Mesothelial cell of epicardium (in vitro differentiated cells): ENCODE data around the gene PSTPIP2. TPM values are rescaled to one million over a fixed set of nuclear protein-coding genes. Genes with fewer than 3 reads are reported as not detected.

Source experiments
- DNase-seq, 2 experiments: peaks; one replicate each; pipeline ENCODE4 v3.0.0; 2021; ENCODE audit warnings: low spot score in 2 of 2; ENCODE audit not compliant: unreplicated experiment in 2 of 2
- H3K27ac Mint-ChIP-seq: 2 replicates; pipeline ENCODE4 v1.8.0; 2021; ENCODE audit warnings: mixed read lengths
- H3K27me3 Mint-ChIP-seq: 2 replicates; pipeline ENCODE4 v1.8.0; 2021; ENCODE audit warnings: low read depth, mixed read lengths
- H3K36me3 Mint-ChIP-seq: 2 replicates; pipeline ENCODE4 v1.8.0; 2021; ENCODE audit warnings: mixed read lengths
- H3K4me1 Mint-ChIP-seq: 2 replicates; pipeline ENCODE4 v1.8.0; 2021; ENCODE audit warnings: mixed read lengths
- H3K4me3 Mint-ChIP-seq: 2 replicates; pipeline ENCODE4 v1.8.0; 2021; ENCODE audit warnings: mild to moderate bottlenecking, moderate library complexity, mixed read lengths
- H3K9me3 Mint-ChIP-seq: 2 replicates; pipeline ENCODE4 v1.8.0; 2021; ENCODE audit warnings: mixed read lengths
- CTCF ChIP-seq: fragments of 200-600 bp; sonication (generic); IDR thresholded peaks from one replicate; pipeline ENCODE4 v1.5.0; 2021; ENCODE audit warnings: antibody characterized with exemption; ENCODE audit not compliant: unreplicated experiment
- total RNA-seq: library from RNA; stranded (reverse); gene quantifications from 3 replicates; pipeline ENCODE4 v1.2.1, GENCODE V29; 2021

PSTPIP2 gene
- total RNA-seq, 1 donor from 2014 or later = 10.6 TPM

DNA sequence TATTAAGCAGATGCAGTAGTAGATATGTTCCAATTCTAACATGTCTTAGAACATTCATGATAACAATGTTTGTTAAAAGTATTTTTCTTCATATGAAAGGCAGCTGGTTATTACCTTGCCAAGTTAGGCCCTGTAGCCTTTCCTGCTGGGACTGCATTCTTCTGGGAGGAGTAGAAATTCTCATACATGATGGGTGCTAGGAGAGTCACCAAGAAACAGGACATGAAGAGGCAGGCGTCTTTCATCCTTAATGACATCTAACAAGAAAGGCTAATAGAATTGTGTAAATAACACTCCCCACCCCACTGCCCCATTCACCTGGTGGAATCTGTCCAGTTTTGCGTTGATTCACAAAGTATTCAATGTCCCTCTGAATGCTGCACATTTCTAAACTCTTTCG lies 80.3 kb downstream of the PSTPIP2 start:
- TF ChIP-seq CTCF = no peak
- Mint-ChIP-seq H3K4me1 (no peaks in the 10 kb centered on the region), H3K27ac (no peak overlapping the region), H3K9me3 (no peaks in the 10 kb centered on the region), H3K27me3 (no peaks in the 10 kb centered on the region), H3K4me3 (no peak overlapping the region), H3K36me3 (peaks cover 25% of the 10 kb centered on the region)
- no peak for DNase-seq

DNA sequence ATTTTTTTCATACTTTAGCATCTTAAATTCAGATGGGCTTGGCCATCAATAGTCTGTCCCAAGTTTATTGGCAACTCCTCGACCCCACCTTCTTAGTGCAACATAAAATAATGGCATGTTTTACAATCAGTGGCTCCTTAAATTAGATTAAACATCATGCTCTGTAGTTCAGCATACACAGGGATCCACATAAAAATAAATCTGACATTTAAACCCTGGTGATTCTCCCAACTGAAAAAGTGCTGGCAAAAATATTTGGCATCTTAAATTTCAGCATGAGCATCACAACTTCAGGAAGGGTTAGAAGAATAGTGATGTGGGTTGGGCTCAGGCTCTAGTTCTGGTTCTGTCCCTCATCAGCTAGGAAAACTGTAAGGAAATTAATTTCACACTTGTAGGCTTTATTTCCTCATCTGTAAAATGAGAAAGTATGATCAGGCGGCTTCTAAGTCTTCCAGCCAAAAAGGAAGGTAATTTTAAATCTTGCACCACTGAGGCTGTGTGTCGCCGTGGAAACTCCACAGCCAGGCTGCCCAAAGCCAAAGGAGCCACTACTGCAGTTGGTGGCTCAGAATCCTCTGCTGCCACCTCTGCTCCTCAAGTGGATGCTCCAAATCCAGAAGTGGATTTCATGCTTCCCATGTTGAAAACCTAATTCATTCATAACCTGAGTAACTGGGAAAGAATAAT lies 87.4 kb downstream of the PSTPIP2 start:
- TF ChIP-seq CTCF = no peak
- Mint-ChIP-seq H3K4me3 (no peak overlapping the region), H3K27me3 (no peaks in the 10 kb centered on the region), H3K36me3 (peaks cover 17% of the 10 kb centered on the region), H3K27ac (no peak overlapping the region), H3K9me3 (no peaks in the 10 kb centered on the region), H3K4me1 (no peaks in the 10 kb centered on the region)
- no peak for DNase-seq

GRCh38 chr18:45981821-45982220 lies 90.2 kb downstream of the PSTPIP2 start:
- H3K4me3 Mint-ChIP-seq = no peak overlapping the region
- no peaks in the 10 kb centered on the region for H3K4me1 Mint-ChIP-seq
- H3K36me3 Mint-ChIP-seq = no peaks in the 10 kb centered on the region
- DNase-seq = no peak
- H3K27me3 Mint-ChIP-seq = no peaks in the 10 kb centered on the region
- no peak for TF ChIP-seq CTCF
- no peaks in the 10 kb centered on the region for H3K9me3 Mint-ChIP-seq
- no peak overlapping the region for H3K27ac Mint-ChIP-seq

DNA sequence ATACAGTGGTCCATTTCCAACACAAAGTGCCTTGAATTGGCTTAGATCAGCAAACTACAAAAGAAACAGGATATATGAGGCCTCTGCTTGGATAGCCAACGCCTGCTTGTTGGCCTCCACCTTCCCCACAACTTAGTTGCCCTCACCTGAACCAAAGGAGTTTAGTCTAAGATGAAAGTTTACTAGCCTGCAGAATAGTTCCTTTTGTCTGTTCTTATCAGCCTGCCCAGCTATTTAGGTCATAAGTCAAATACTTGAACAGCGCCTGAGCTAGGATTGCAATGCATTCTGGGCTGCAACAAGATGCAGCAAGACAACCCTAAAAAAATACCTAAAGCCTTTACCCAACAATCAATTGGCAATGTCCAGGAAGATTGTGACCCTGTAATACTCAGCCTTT lies 91.8 kb downstream of the PSTPIP2 start:
- Mint-ChIP-seq H3K27ac (no peak overlapping the region), H3K9me3 (no peaks in the 10 kb centered on the region), H3K4me3 (no peak overlapping the region), H3K36me3 (no peaks in the 10 kb centered on the region), H3K27me3 (no peaks in the 10 kb centered on the region), H3K4me1 (no peaks in the 10 kb centered on the region)
- TF ChIP-seq CTCF = no peak
- no peak for DNase-seq

DNA sequence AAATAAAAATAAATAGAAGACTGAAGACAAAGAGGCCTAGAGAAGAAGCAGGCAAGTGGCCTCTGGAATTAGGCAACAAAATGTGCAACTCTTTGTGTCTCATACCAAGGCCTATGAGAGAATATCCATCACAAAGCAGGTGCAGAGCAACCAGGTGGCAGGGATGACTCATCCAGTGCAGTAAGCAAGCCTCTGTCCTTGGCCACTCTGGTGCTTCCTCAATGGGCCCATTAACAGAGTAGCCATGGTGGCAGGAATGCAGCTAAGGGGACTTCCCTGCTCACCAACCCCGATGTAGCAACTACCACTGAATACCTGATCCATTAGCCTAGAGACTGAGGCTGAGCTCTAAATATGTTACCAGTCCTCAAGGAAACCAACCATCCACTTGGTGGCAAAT lies 94.0 kb downstream of the PSTPIP2 start:
- H3K27ac Mint-ChIP-seq = no peak overlapping the region
- H3K4me3 Mint-ChIP-seq = no peak overlapping the region
- no peaks in the 10 kb centered on the region for H3K4me1 Mint-ChIP-seq
- no peak for TF ChIP-seq CTCF
- H3K9me3 Mint-ChIP-seq = no peaks in the 10 kb centered on the region
- no peaks in the 10 kb centered on the region for H3K27me3 Mint-ChIP-seq
- DNase-seq = no peak
- H3K36me3 Mint-ChIP-seq = no peaks in the 10 kb centered on the region

DNA sequence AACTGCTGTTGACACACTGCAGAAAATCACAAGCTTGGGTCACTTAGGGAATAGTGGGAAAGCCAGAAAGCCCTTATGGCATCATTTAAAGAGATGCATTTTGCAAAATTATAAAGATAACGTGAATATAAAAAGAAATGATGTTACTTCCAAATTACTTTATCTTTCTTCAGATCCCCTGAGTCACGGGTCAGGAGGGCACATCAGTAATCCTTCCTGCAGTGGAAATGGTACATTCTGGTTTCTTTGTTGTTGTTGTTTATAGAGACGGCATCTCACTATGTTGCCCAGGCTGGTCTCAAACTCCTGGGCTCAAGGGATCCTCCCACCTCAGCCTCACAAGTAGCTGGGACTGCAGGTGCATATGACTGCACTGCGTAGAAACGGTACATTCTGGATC lies 95.1 kb downstream of the PSTPIP2 start:
- H3K27me3 Mint-ChIP-seq = no peaks in the 10 kb centered on the region
- H3K4me3 Mint-ChIP-seq = no peak overlapping the region
- no peak for DNase-seq
- no peaks in the 10 kb centered on the region for H3K36me3 Mint-ChIP-seq
- H3K9me3 Mint-ChIP-seq = no peaks in the 10 kb centered on the region
- no peak for TF ChIP-seq CTCF
- H3K4me1 Mint-ChIP-seq = no peaks in the 10 kb centered on the region
- no peak overlapping the region for H3K27ac Mint-ChIP-seq
